ENCODE data around the gene MVD.

Gene MVD

DNA sequence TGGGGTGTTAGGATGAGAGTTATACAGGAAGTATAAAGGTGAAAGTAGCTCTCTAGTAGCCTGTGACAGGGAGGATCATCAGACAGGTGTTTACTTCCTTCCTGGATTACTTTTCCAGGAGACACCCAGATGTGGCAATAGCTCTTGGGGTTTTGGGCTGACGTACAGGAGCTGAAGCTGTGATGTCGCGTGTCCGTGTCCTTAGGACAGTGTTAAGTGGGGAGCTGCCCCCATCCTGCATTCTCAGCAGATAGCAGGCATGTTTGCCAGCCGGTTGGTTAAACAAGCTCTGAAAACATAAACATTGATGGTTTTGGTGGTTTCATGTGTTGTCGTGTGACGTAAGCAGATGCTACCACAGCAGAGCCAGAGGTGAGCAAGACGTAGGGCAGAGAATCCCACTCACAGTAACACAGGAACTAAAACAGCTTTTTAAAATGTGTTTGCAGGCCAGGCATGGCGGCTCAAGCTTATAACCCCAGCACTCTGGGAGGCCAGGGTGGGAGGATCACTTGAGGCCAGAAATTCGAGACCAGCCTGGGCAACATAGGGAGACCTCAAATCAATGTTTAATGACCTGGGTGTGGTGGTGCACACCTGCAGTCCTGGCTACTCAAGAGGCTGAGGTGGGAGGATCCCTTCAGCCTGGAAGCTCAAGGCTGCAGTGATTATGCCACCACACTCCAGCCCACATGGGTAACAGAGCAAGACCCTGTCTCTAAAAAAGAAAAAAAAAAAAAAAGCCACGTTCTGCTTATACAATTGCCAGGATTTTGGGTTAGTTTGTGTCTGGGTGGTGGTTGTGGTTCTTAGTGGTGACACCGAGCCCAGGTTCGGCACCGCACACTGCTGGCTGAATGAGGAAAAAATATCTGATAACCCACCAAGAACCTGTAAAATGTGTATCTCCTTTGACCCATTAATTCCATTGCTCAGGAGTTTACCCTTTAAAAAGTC lies 42.8 kb downstream of the MVD start:
- Histone ChIP-seq H3K36me3 (peaks cover 47 to 82% (median 57%) of the 10 kb centered on the region in 3 donors), H3K9me3 (no peaks in the 10 kb centered on the region), H3K4me1 (peaks cover 0 to 10% (median 0%) of the 10 kb centered on the region in 4 donors), H3K27ac (no peak overlapping the region), H3K4me3 (no peak overlapping the region), H3K27me3 (no peaks in the 10 kb centered on the region)
- no peak for DNase-seq
- TF ChIP-seq CTCF (IDR thresholded peaks at IDR 0.05), result no peak
- intact Hi-C loops (cut with DNase I; ENCODE audit: low total_unique reads), result no loop called here

DNA sequence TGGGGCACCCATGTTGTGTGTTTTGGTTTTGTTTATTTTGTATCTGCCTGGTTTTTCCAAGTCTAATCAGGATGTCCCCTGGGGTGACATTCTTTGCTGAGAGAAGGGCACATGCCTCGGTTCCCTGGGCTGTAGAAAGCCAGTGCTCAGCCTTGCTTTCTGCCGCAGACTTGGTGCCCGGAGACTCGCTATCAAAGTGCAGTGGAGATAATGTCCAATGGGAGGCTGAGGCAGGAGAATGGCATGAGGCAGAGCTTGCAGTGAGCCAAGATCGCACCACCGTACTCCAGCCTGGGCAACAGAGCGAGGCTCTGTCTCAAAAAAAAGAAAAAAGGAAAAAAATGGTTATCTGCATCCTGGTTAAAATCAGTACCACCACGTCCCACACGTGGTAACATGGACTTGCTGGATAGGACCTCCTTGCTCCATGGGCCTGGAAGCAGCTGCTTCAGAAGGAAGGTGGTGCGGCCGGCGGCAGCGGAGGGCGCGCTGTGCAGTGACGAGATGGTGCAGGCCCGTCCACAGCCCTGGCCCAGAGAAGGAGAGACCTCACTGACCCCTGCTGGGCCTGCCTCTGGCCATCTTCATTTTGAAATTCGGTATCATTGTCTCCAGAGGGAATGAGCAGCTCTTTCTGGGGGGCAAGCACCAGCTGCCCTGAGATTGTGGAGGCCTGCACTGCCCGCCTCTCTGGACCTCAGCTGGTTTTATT lies 43.8 kb downstream of the MVD start:
- no peaks in the 10 kb centered on the region for H3K9me3 ChIP-seq
- TF ChIP-seq CTCF (IDR thresholded peaks at IDR 0.05), result no peak
- intact Hi-C loops (cut with DNase I; ENCODE audit: low total_unique reads), result no loop called here
- peaks cover 37 to 78% (median 47%) of the 10 kb centered on the region in 3 donors for H3K36me3 ChIP-seq
- no peak for DNase-seq
- H3K4me1 ChIP-seq, result peaks cover 0 to 10% (median 0%) of the 10 kb centered on the region in 4 donors
- no peak overlapping the region for H3K4me3 ChIP-seq
- no peaks in the 10 kb centered on the region for H3K27me3 ChIP-seq
- H3K27ac ChIP-seq, result no peak overlapping the region

- intact Hi-C loops (cut with DNase I; ENCODE audit: low total_unique reads), result no loop called here
- no peak for TF ChIP-seq CTCF (IDR thresholded peaks at IDR 0.05)
Observed at GRCh38 chr16:88618182-88618955, 44.5 kb downstream of the MVD start.

DNA sequence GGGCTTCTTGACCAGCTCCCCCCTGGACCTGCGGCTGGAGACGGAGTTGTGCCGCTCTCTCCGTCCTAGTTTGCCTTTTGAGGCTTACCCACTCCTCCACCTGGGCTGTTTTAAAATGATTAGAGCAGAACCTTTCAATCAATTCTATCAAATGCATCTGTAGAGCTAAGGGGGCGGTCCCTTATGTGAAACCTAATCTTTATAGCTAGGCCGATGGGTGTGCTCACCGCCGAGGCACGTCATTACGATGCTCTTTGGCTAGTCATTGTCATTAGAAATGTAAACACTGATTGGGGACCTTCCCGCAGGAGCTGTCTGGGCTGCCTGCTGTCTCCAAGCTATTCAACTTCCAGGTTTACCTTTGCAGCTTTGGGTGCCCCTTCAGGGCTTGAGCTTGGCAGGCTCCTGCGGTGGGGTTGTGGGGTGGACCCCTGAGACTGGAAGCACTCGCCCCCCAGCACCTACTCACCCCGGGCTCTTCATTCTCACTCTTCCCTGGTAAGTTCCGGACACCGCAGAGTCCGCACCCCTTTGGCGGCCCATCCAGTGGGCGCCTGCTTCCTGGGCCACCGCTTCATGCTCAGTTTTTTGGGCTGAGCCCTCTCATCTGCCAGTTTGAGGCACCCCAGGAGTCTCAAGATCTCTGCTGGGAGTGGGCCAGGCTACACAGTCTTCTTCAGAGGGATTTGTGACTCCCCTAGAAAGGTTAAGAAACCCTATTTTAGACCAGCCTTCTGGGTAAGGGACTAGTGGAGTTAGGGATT lies 45.4 kb downstream of the MVD start:
- H3K4me3 ChIP-seq, result no peak overlapping the region
- no peak for TF ChIP-seq CTCF (IDR thresholded peaks at IDR 0.05)
- peaks cover 21 to 78% (median 30%) of the 10 kb centered on the region in 3 donors for H3K36me3 ChIP-seq
- H3K4me1 ChIP-seq, result peaks cover 0 to 10% (median 0%) of the 10 kb centered on the region in 4 donors
- no peak overlapping the region for H3K27ac ChIP-seq
- intact Hi-C loops (cut with DNase I; ENCODE audit: low total_unique reads), result no loop called here
- no peaks in the 10 kb centered on the region for H3K27me3 ChIP-seq
- DNase-seq, result no peak
- no peaks in the 10 kb centered on the region for H3K9me3 ChIP-seq

More at GRCh38 chr16:88618182-88618955, 44.5 kb downstream of the MVD start:
- Histone ChIP-seq H3K36me3 (peaks cover 30 to 78% (median 39%) of the 10 kb centered on the region in 3 donors), H3K4me3 (no peak overlapping the region), H3K4me1 (peaks cover 0 to 10% (median 0%) of the 10 kb centered on the region in 4 donors), H3K27me3 (no peaks in the 10 kb centered on the region), H3K9me3 (no peaks in the 10 kb centered on the region), H3K27ac (no peak overlapping the region)
- DNase-seq, result no peak

DNA sequence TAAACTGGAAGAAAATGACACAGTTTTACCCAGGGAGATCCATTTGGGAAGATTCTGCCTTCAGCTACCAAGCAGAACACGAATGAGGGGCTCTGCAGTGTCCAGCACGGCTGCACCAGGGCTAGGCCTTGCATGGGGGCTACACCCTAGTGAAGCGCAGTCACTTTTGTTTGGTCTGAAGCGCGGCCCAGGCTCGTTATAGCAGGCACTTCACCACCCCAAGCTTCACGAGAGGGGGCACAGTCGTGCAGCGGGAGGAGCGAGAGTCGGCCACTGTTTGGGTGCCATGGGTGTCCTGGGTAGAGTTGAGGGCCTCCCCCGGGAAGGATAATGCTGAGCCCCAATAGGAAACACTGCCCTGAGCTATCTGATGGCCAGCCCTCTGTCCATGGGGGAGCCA lies 46.2 kb downstream of the MVD start:
- no peak for TF ChIP-seq CTCF (IDR thresholded peaks at IDR 0.05)
- no peak overlapping the region for H3K27ac ChIP-seq
- H3K4me3 ChIP-seq, result no peak overlapping the region
- no peak for DNase-seq
- intact Hi-C loops (cut with DNase I; ENCODE audit: low total_unique reads), result no loop called here
- H3K27me3 ChIP-seq, result no peaks in the 10 kb centered on the region
- peaks cover 15 to 78% (median 26%) of the 10 kb centered on the region in 3 donors for H3K36me3 ChIP-seq
- H3K9me3 ChIP-seq, result no peaks in the 10 kb centered on the region
- H3K4me1 ChIP-seq, result peaks cover 0 to 10% (median 0%) of the 10 kb centered on the region in 4 donors

Data from tibial artery (tissue), 4 donors.